GM18519 (cell line): ENCODE results near the gene SLC44A4.

Source experiments
- ATAC-seq: cut with Tn5 transposase; IDR thresholded peaks from one replicate; pipeline ENCODE4 v1.9.1; 2021; ENCODE audit warnings: mild to moderate bottlenecking, moderate library complexity; ENCODE audit not compliant: unreplicated experiment, low FRiP score

SLC44A4 gene

DNA sequence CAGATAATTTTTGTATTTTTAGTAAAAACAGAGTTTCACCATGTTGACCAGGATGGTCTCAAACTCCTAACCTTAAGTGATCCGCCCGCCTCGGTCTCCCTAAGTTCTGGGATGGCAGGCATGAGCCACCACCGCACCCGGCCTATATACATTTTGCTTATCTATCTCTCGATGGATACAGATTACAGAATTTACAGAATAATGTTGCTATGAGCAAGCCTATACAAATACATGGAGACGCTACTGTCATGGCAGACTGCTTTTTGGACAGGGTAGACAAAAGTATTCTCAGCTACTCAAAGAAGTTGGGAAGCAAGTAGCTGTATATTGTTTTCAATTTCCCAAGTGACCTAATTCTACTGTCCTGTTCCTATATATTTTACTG, 65.3 kb downstream of the SLC44A4 start:
- no peak for ATAC-seq
